ENCODE data around the gene MYO3B.

- TF ChIP-seq GATA2 (IDR thresholded peaks at IDR 0.05; ENCODE audit: low read depth, low read length) (no peak), GATA3 (IDR thresholded peaks at IDR 0.05; ENCODE audit: low read depth, low read length) (no peak)
These were observed 213.8 kb downstream of the MYO3B start for GRCh38 chr2:170391697-170392096.
